LNCAP (cell line): Measurements from ENCODE around the gene CREBRF.

Experiments used
- TF ChIP-seq, protein P1 (sequence below): fragments of 450-650 bp; IDR thresholded peaks from 2 replicates; pipeline ENCODE4 v1.5.1; 2017; ENCODE audit warnings: mild to moderate bottlenecking

The CREBRF gene

DNA sequence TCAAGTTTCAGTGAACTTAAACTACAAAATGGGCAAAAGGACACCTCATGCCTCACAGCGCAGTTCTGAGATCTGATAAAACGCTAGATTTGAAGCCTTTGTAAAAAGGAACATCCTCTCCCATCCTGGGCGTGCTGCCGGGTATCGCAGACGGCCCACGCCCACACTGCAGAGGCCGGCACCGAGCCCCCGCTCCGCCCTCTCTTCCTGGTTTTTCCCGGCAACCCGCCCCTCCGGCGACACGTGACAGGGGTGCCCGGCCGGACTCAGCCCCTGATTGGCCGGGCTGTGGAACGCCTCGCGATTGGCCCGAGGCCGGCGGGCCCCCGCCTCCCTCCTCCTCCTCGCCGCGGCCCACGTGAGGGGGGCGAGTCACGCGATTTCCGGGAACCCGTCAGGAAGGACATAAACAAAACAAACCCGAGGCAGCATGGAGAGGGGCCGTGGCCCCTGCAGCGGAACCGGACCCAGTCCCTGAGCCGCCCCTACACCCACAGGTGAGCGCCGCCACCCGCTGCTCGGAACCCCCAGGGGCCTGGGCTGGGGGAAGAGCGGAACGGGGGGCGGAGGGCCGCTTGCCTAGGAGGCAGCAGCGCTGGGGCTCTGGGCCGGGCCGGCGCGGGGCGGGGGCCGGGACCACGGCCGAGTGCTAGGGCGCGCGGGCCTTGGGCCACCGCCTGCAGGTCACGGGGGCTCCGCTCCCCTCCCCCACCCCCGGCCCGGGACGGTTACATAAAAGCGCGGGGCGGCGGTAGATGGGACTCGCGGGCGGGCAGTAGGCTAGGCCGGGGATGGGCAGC lies at the start of gene CREBRF:
Gene CREBRF (plus strand): TSS at position 370 of the 800 bp plus-strand sequence. CDS start 24,424 bp downstream, outside the sequence.
- TF ChIP-seq, protein P1, sequence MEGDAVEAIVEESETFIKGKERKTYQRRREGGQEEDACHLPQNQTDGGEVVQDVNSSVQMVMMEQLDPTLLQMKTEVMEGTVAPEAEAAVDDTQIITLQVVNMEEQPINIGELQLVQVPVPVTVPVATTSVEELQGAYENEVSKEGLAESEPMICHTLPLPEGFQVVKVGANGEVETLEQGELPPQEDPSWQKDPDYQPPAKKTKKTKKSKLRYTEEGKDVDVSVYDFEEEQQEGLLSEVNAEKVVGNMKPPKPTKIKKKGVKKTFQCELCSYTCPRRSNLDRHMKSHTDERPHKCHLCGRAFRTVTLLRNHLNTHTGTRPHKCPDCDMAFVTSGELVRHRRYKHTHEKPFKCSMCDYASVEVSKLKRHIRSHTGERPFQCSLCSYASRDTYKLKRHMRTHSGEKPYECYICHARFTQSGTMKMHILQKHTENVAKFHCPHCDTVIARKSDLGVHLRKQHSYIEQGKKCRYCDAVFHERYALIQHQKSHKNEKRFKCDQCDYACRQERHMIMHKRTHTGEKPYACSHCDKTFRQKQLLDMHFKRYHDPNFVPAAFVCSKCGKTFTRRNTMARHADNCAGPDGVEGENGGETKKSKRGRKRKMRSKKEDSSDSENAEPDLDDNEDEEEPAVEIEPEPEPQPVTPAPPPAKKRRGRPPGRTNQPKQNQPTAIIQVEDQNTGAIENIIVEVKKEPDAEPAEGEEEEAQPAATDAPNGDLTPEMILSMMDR = no peak

GRCh38 chr5:173010021-173010420 lies 46.1 kb upstream of the CREBRF start:
- TF ChIP-seq, protein P1 = no peak

DNA sequence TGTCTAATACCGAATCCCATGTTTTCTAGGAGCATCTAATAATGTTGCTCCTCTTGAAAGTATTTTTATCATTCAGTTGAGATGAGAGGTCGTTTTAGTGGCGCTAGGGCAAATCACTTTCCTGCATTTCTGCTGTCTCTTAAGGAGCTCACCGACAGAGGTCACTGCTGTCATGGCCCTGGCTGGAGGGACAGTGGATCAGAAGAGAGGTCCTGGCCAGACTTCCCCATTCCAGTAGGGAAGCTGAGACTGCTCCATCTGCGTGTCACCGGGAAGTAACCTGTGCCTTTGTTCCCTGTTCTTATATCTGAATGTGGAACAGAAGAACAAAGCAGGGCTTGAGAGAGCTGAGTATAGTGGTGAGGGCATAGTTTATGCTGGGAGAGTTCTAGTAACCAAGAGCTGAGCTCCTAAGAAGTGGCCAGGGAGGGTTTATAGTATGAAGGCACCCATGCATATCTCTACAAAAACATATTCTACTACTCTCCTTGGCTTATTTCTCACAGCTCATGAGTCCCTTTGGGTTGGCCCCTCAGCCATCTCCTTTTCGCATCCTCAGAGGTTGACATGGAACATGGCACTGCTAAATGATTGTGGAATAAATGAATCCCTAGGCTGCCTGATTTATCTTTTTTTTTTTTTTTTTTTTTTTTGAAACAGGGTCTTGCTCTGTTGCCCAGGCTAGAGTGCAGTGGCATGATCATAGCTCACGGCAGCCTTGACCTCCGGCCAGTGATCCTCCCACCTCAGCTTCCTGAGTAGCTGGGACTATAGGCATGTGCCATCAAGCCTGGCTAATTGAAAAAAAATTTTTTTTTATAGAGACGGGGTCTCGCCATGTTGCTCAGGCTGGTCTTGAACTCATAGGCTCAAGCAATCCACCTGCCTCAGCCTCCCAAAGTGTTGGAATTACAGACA lies 45.3 kb upstream of the CREBRF start:
- TF ChIP-seq, protein P1 = peak; percentile 46

DNA sequence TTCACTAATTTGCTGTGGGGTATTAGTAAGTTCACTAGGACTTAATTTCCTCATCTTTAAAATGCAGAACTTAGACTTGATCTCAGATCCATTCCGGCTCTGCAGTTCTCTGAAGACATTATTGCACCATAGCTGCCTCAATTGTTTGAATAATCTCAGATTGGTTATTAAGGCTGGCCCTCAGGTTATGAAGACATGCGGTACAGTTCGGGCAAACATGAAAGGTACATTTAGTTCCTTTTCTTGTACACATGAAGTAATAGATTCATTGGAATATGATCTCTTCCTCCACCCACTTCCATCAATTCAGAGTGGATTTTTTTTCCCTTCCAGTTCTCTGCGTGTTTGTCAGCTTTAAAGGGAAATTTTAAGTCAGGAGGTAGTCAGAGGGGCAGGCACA lies 44.6 kb upstream of the CREBRF start:
- TF ChIP-seq, protein P1 = no peak

GRCh38 chr5:173012882-173013281 lies 43.3 kb upstream of the CREBRF start:
- TF ChIP-seq, protein P1 = no peak

- TF ChIP-seq, protein P1 = no peak
Observed at GRCh38 chr5:173014671-173015070, 41.5 kb upstream of the CREBRF start.

DNA sequence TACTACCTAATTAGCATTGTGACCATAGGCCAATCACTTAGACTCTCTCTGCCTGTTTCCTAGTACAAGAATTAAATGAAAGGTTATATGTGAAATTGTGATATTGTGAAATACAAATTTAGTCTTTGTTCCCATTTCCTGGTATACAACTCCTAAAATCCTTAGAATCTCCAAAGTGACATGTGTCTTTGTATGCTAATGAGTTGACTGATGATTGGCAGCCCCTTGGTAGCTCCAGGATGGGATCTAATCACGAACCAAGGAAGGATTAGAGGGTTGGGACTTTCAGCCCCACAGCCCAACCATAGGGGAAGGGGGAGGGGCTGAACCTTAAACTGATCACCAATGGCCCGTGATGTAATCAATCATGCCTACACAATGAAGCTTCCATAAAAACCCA lies 41.0 kb upstream of the CREBRF start:
- TF ChIP-seq, protein P1 = no peak
